Mesodermal cell (in vitro differentiated cells): ENCODE data around the gene INPP5A.

Experiments used
- H3K27ac ChIP-seq: 2 replicates; pipeline ENCODE4 v1.7.0; 2013; ENCODE audit warnings: mild to moderate bottlenecking, low read depth, low read length, moderate library complexity; ENCODE audit not compliant: severe bottlenecking
- H3K36me3 ChIP-seq: 2 replicates; pipeline ENCODE4 v1.7.1; 2013; ENCODE audit warnings: mild to moderate bottlenecking, low read length, moderate library complexity; ENCODE audit not compliant: control insufficient read depth, insufficient read depth
- H3K4me1 ChIP-seq: one replicate; pipeline ENCODE4 v1.7.1; 2013; ENCODE audit warnings: mild to moderate bottlenecking, low read length; ENCODE audit not compliant: insufficient read depth, control insufficient read depth, poor library complexity, severe bottlenecking
- H3K4me3 ChIP-seq: 2 replicates; pipeline ENCODE4 v1.7.0; 2013; ENCODE audit warnings: low read length, control low read depth, mild to moderate bottlenecking; ENCODE audit not compliant: insufficient read depth, poor library complexity, severe bottlenecking; ENCODE audit errors: extremely low read depth
- H3K9me3 ChIP-seq: 2 replicates; pipeline ENCODE4 v1.7.1; 2013; ENCODE audit warnings: mild to moderate bottlenecking, low read length, moderate library complexity; ENCODE audit not compliant: control insufficient read depth
- WGBS, 2 experiments: methylation state at CpG; one replicate each; pipeline ENCODE4 v1.1.5; 2013; ENCODE audit warnings: missing lambda C conversion rate in 2 of 2; ENCODE audit not compliant: insufficient coverage in 2 of 2; 5-methylcytosine and 5-hydroxymethylcytosine counted together

INPP5A gene

DNA sequence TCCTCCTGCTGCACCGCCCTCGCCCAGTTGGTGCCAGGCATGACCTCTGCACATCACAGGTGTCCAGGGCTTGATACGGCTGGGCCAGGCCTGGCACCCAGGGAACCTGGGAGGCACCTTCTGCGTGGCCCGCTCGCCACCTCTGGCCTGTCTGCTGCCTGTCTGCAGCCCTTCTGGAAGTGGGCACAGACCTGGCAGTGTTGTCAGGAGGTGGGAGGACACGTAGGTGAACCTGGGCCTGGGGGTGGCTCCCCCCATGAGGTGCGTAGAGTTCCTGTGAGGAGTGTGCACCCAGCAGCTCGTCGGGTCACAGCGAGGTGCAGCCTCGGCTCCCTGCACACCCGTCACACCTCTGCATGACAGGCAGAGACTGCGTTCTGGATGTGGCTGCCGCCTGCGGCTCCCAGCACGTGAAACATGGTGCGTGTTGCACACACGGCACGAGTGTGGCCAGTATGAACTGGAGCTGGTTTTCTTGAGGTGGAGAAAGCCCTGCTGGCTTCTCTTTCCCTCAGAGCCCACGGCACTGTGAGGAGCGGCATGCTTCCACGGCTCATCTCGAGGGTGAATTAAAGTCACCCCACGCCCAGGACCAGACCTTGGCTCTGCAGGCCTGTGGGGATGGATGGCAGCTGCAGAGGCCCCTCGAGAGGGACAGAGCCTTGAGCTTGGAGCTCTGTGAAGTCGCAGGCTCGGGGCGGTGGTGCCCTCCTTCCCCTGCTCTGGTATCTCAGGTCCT lies 24.8 kb downstream of the INPP5A start:
- Histone ChIP-seq H3K4me1 (peaks cover 26% of the 10 kb centered on the region), H3K9me3 (no peaks in the 10 kb centered on the region), H3K27ac (no peak overlapping the region), H3K36me3 (no peaks in the 10 kb centered on the region), H3K4me3 (no peak overlapping the region)
- WGBS, 2 experiments = 94 to 95% methylated on average over 25 to 28 of the region's 29 CpGs

GRCh38 chr10:132562916-132563456 lies 25.4 kb downstream of the INPP5A start:
- Histone ChIP-seq H3K9me3 (no peaks in the 10 kb centered on the region), H3K27ac (no peak overlapping the region), H3K36me3 (no peaks in the 10 kb centered on the region), H3K4me1 (peaks cover 26% of the 10 kb centered on the region), H3K4me3 (no peak overlapping the region)
- WGBS, 2 experiments = 87 to 100% methylated on average over 6 to 9 of the region's 14 CpGs

GRCh38 chr10:132563485-132564248 lies 26.1 kb downstream of the INPP5A start:
- Histone ChIP-seq H3K9me3 (no peaks in the 10 kb centered on the region), H3K4me3 (no peak overlapping the region), H3K27ac (no peak overlapping the region), H3K36me3 (no peaks in the 10 kb centered on the region), H3K4me1 (peaks cover 26% of the 10 kb centered on the region)
- 85 to 86% methylated on average over 21 to 23 of the region's 24 CpGs for WGBS, 2 experiments

GRCh38 chr10:132564249-132564605 lies 26.6 kb downstream of the INPP5A start:
- WGBS, 2 experiments = 95 to 96% methylated on average over 6 of the region's 10 CpGs
- Histone ChIP-seq H3K4me1 (peaks cover 26% of the 10 kb centered on the region), H3K4me3 (no peak overlapping the region), H3K36me3 (no peaks in the 10 kb centered on the region), H3K27ac (no peak overlapping the region), H3K9me3 (no peaks in the 10 kb centered on the region)

- peaks cover 26% of the 10 kb centered on the region for H3K4me1 ChIP-seq
- 88 to 100% methylated on average over 2 to 4 of the region's 11 CpGs for WGBS, 2 experiments
- H3K27ac ChIP-seq = no peak overlapping the region
- no peaks in the 10 kb centered on the region for H3K36me3 ChIP-seq
- H3K9me3 ChIP-seq = no peaks in the 10 kb centered on the region
- no peak overlapping the region for H3K4me3 ChIP-seq
Measured at GRCh38 chr10:132564690-132565089, 27.1 kb downstream of the INPP5A start.

DNA sequence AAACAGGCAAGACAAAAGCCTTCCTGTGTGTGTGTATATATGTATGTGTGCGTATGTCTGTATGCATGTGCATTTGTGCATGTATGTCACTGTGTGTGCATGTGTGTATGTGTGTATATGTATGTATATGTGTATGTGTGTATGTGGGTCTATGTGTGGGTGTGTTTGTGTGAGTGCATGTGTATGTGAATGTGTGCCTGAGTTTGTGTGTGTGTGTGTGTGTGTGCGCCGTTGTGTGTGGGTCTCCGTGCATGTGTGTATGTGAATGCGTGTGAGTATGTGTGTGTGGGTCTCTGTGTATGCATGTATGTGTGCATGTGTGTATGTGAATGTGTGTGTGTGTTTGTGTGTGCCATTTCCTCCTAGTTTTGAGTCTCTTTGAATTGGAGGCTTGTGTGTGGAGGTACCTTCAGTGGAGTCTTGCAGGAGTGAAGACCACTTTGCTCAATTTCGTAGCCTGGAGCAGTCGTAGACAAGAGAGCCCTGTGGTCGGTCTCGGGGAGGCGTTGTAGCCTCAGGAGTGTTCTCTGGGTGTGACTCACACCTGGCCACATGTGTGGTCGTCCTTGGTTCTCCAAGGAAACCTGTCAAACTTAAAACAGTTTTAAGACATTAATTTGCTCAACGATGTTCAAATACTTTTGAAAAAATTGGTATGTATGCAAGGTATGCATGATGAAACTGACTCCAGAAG lies 28.1 kb downstream of the INPP5A start:
- H3K27ac ChIP-seq = no peak overlapping the region
- WGBS, 2 experiments = 93 to 96% methylated on average over 12 of the region's 12 CpGs

DNA sequence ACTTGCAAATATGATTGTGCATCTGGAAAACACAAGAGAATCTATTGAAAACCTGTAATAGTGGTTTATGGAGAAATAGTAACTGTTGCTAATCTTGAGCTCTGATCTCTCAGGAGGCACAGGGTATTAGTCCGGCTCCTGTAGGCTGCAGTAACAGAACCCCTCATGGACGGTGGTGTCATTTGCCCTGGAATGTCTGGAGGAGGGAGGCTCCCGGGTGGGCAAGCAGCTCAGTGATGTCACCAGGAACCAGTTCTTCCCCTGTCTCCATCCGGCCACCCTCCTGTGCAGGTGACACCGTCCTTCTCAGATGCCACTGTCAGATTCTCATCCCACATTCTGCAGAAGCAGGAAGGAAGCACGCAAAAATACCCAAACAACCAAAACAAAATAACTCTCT lies 29.3 kb downstream of the INPP5A start:
- no peak overlapping the region for H3K27ac ChIP-seq
- H3K9me3 ChIP-seq = no peaks in the 10 kb centered on the region
- no peaks in the 10 kb centered on the region for H3K36me3 ChIP-seq
- peaks cover 36% of the 10 kb centered on the region for H3K4me1 ChIP-seq
- 71 to 72% methylated on average over 3 to 5 of the region's 6 CpGs for WGBS, 2 experiments
- no peak overlapping the region for H3K4me3 ChIP-seq

More for the DNA sequence above, 28.1 kb downstream of the INPP5A start:
- no peaks in the 10 kb centered on the region for H3K9me3 ChIP-seq
- no peak overlapping the region for H3K4me3 ChIP-seq
- peaks cover 23% of the 10 kb centered on the region for H3K4me1 ChIP-seq
- H3K36me3 ChIP-seq = no peaks in the 10 kb centered on the region

- Histone ChIP-seq H3K27ac (no peak overlapping the region), H3K4me1 (peaks cover 44% of the 10 kb centered on the region), H3K36me3 (no peaks in the 10 kb centered on the region), H3K9me3 (no peaks in the 10 kb centered on the region), H3K4me3 (no peak overlapping the region)
- 87 to 88% methylated on average over 8 to 10 of the region's 10 CpGs for WGBS, 2 experiments
Measured at GRCh38 chr10:132570265-132570664, 32.7 kb downstream of the INPP5A start.

DNA sequence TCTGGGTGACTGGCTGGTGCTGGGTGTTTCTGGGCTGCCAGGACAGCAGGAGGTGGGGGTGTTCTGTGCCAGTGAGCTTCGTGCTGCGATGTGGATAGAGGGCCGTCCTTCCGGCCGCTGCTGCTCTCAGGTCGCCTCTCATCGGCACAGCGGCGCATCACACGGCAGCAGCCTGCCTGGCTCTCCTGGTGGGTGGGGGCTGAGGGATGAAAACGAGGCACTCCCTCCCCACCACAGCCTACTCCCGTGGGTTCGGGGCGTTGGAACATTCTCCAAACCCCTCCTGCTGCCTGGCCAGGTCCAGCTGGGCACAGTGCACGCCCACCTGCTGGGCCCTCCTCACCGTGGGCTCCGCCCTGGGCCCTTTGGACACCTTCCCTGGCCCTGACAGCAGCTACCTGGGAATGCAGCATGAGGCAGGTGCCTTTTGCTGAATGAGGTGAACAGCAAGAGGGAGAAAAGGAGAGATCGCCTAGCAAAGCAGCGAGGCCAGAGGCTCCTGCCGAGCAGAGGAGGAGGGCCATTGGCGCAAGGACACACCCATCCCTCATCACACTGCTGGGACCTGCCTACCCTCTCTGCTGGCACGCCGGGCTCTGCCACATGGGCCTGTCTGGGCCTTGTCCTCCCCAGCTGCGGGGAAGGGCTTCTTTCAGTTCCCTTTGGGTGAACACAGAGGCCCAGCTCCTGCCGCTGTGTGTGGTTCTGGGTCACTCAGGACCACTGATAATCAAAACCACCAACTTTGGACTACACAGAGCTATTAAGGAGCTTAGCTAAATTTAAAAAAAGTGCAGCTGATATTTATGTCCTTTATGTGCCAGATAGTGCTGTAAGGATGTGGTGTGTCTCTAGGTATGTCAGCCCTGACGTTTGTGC lies 33.4 kb downstream of the INPP5A start:
- H3K4me3 ChIP-seq = no peak overlapping the region
- H3K27ac ChIP-seq = no peak overlapping the region
- no peaks in the 10 kb centered on the region for H3K9me3 ChIP-seq
- H3K4me1 ChIP-seq = peaks cover 50% of the 10 kb centered on the region
- 70 to 71% methylated on average over 9 to 18 of the region's 26 CpGs for WGBS, 2 experiments
- H3K36me3 ChIP-seq = no peaks in the 10 kb centered on the region
